Measurements from ENCODE around the gene DVL3. TPM values are rescaled to one million over a fixed set of nuclear protein-coding genes. Genes with fewer than 3 reads are reported as not detected.

The DVL3 gene
- total and polyA plus RNA-seq, 4 donors, result 8.6 to 26.3 (median 17.4) TPM

DNA sequence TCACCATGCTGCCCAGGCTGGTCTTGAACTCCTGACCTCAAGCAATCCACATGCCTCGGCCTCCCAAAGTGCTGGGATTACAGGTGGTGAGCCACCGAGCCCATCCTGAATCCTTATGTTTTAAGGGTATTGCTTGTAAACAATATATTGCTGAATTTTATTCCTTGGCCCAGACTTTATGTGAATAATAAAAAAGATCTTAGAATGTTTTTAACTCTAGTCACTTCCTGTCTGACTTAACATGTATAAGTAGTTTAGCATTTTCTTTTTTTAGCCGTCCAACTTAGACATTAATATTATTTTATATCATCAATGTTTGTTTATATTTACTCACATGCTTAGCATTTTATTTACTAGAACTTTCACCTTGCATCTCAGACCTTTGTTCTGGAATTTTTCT lies 29.2 kb upstream of the DVL3 start:
- H3K36me3 ChIP-seq (ENCODE audit: control insufficient read depth in 4 of 4, insufficient read depth in 3 of 4, low read depth in 1 of 4, low read length in 3 of 4), result no peaks in the 10 kb centered on the region
- TF ChIP-seq RXRA (IDR thresholded peaks at IDR 0.05) (no peak), RAD21 (IDR thresholded peaks at IDR 0.05) (no peak), FOXA1 (IDR thresholded peaks at IDR 0.05) (no peak), TAF1 (conservative IDR thresholded peaks at IDR 0.05) (no peak), JUND (IDR thresholded peaks at IDR 0.05) (no peak), HNF4G (IDR thresholded peaks at IDR 0.05) (no peak), HNF4A (conservative IDR thresholded peaks at IDR 0.05) (no peak), GABPA (IDR thresholded peaks at IDR 0.05 in 1 of 2, conservative IDR thresholded peaks at IDR 0.05 in 1 of 2) (no peak), FOXA2 (IDR thresholded peaks at IDR 0.05) (no peak), NR2F2 (IDR thresholded peaks at IDR 0.05) (no peak), EGR1 (IDR thresholded peaks at IDR 0.05; ENCODE audit: low read depth in 2 of 2) (no peak), SP1 (IDR thresholded peaks at IDR 0.05) (no peak)
- TF ChIP-seq, protein P1, sequence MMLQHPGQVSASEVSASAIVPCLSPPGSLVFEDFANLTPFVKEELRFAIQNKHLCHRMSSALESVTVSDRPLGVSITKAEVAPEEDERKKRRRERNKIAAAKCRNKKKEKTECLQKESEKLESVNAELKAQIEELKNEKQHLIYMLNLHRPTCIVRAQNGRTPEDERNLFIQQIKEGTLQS (IDR thresholded peaks at IDR 0.05), result no peak
- TF ChIP-seq, protein P2, sequence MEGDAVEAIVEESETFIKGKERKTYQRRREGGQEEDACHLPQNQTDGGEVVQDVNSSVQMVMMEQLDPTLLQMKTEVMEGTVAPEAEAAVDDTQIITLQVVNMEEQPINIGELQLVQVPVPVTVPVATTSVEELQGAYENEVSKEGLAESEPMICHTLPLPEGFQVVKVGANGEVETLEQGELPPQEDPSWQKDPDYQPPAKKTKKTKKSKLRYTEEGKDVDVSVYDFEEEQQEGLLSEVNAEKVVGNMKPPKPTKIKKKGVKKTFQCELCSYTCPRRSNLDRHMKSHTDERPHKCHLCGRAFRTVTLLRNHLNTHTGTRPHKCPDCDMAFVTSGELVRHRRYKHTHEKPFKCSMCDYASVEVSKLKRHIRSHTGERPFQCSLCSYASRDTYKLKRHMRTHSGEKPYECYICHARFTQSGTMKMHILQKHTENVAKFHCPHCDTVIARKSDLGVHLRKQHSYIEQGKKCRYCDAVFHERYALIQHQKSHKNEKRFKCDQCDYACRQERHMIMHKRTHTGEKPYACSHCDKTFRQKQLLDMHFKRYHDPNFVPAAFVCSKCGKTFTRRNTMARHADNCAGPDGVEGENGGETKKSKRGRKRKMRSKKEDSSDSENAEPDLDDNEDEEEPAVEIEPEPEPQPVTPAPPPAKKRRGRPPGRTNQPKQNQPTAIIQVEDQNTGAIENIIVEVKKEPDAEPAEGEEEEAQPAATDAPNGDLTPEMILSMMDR (IDR thresholded peaks at IDR 0.05; ENCODE audit: low read depth, low read length, missing input control), result no peak
- TF ChIP-seq, protein P3, sequence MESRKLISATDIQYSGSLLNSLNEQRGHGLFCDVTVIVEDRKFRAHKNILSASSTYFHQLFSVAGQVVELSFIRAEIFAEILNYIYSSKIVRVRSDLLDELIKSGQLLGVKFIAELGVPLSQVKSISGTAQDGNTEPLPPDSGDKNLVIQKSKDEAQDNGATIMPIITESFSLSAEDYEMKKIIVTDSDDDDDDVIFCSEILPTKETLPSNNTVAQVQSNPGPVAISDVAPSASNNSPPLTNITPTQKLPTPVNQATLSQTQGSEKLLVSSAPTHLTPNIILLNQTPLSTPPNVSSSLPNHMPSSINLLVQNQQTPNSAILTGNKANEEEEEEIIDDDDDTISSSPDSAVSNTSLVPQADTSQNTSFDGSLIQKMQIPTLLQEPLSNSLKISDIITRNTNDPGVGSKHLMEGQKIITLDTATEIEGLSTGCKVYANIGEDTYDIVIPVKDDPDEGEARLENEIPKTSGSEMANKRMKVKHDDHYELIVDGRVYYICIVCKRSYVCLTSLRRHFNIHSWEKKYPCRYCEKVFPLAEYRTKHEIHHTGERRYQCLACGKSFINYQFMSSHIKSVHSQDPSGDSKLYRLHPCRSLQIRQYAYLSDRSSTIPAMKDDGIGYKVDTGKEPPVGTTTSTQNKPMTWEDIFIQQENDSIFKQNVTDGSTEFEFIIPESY (IDR thresholded peaks at IDR 0.05), result no peak
- TF ChIP-seq, protein P4, sequence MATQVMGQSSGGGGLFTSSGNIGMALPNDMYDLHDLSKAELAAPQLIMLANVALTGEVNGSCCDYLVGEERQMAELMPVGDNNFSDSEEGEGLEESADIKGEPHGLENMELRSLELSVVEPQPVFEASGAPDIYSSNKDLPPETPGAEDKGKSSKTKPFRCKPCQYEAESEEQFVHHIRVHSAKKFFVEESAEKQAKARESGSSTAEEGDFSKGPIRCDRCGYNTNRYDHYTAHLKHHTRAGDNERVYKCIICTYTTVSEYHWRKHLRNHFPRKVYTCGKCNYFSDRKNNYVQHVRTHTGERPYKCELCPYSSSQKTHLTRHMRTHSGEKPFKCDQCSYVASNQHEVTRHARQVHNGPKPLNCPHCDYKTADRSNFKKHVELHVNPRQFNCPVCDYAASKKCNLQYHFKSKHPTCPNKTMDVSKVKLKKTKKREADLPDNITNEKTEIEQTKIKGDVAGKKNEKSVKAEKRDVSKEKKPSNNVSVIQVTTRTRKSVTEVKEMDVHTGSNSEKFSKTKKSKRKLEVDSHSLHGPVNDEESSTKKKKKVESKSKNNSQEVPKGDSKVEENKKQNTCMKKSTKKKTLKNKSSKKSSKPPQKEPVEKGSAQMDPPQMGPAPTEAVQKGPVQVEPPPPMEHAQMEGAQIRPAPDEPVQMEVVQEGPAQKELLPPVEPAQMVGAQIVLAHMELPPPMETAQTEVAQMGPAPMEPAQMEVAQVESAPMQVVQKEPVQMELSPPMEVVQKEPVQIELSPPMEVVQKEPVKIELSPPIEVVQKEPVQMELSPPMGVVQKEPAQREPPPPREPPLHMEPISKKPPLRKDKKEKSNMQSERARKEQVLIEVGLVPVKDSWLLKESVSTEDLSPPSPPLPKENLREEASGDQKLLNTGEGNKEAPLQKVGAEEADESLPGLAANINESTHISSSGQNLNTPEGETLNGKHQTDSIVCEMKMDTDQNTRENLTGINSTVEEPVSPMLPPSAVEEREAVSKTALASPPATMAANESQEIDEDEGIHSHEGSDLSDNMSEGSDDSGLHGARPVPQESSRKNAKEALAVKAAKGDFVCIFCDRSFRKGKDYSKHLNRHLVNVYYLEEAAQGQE (IDR thresholded peaks at IDR 0.05), result no peak
- TF ChIP-seq, protein P5, sequence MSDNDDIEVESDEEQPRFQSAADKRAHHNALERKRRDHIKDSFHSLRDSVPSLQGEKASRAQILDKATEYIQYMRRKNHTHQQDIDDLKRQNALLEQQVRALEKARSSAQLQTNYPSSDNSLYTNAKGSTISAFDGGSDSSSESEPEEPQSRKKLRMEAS (IDR thresholded peaks at IDR 0.05), result no peak
- no peak overlapping the region for H3K9ac ChIP-seq (ENCODE audit: low read depth in 1 of 2, low read length in 2 of 2)
- WGBS, result 86% methylated on average over 3 of the region's 3 CpGs
- no peak for DNase-seq (ENCODE audit: low spot score)
- peaks cover 0 to 5% (median 0%) of the 10 kb centered on the region in 4 donors for H3K4me1 ChIP-seq (ENCODE audit: control insufficient read depth in 4 of 4, insufficient read depth in 4 of 4, low read length in 3 of 4)
- H3K27me3 ChIP-seq (ENCODE audit: control insufficient read depth in 4 of 4, insufficient read depth in 4 of 4, low read length in 3 of 4), result no peaks in the 10 kb centered on the region
- no peak overlapping the region for H3K27ac ChIP-seq (ENCODE audit: low read depth in 1 of 2, low read length in 2 of 2)
- no peak overlapping the region for H3K4me3 ChIP-seq (ENCODE audit: low read depth in 1 of 3, low read length in 3 of 3)
- H3K9me3 ChIP-seq (ENCODE audit: control insufficient read depth in 4 of 4, low read length in 3 of 4), result no peaks in the 10 kb centered on the region
